K562 (cell line): ENCODE results near the gene ASS1. TPM values are rescaled to one million over a fixed set of nuclear protein-coding genes. Genes with fewer than 3 reads are reported as not detected.

Experiments used
- ATAC-seq: fragments of 200-7000 bp; cut with Tn5 transposase; 3 replicates; pipeline ENCODE4 v1.9.1; 2020; ENCODE audit warnings: moderate library complexity
- BruUV-seq: library from RNA; stranded (reverse); fragments of 400-500 nt; replicated peaks from 2 replicates; lab custom pipeline; 2021; lab: Mats Ljungman, UMichigan
- CTCF ChIA-PET: fragments of 300-600 bp; formaldehyde crosslinking; extraction: SDS; loops from one replicate; lab custom pipeline; 2021; ENCODE audit warnings: low intra/inter-chr PET ratio; lab: Yijun Ruan, JAX
- POLR2A ChIA-PET: fragments of 300-600, 350-650 bp; sonication (Branson Sonifier 250); formaldehyde crosslinking; extraction: SDS; loops from one replicate; lab custom pipeline; 2021; ENCODE audit warnings: antibody characterized with exemption, inconsistent platforms; lab: Yijun Ruan, JAX
- DNase-seq, 4 experiments: peaks; one replicate each; pipeline versions ENCODE4 v3.0.0 to v3.0.0-alpha.2; 2011 to 2018; ENCODE audit warnings: low spot score in 3 of 4, mixed read lengths in 3 of 4; ENCODE audit errors: extremely low read depth in 1 of 4
- FAIRE-seq: peaks from 2 replicates; lab custom pipeline; 2011; peaks lifted over from hg19 to GRCh38; lab: Jason Lieb, UNC
- H2AFZ ChIP-seq: 2 replicates; pipeline ENCODE4 v1.6.0; 2011; ENCODE audit warnings: low read depth, low read length, control low read depth, inconsistent platforms
- H3K27ac ChIP-seq: fragments of 200-600 bp; 3 replicates; pipeline ENCODE4 v1.8.0; 2011; ENCODE audit warnings: low read depth, mild to moderate bottlenecking, control low read depth, inconsistent platforms, low read length, moderate library complexity, mixed read lengths; ENCODE audit errors: extremely low read depth
- H3K27me3 ChIP-seq, 2 experiments: fragments of 300-600 bp in 1 of 2; 2 replicates in 1 of 2; 3 replicates in 1 of 2; pipeline versions ENCODE4 v1.6.0 to v1.8.0; 2011; ENCODE audit warnings: inconsistent platforms in 2 of 2, low read length in 2 of 2, mild to moderate bottlenecking in 1 of 2, mixed read lengths in 1 of 2, moderate library complexity in 1 of 2; ENCODE audit not compliant: control insufficient read depth in 2 of 2, insufficient read depth in 2 of 2
- H3K36me3 ChIP-seq: fragments of 300-600 bp; 3 replicates; pipeline ENCODE4 v1.8.0; 2011; ENCODE audit warnings: mild to moderate bottlenecking, low read length, inconsistent platforms; ENCODE audit not compliant: control insufficient read depth, insufficient read depth
- H3K4me1 ChIP-seq, 2 experiments: fragments of 200-600 bp in 1 of 2; replicated peaks in 1 of 2; 2 replicates in 1 of 2; 3 replicates in 1 of 2; pipeline versions ENCODE4 v1.5.1 to v1.8.0; 2011; ENCODE audit warnings: inconsistent platforms in 2 of 2, low read length in 2 of 2, mild to moderate bottlenecking in 1 of 2, mixed read lengths in 1 of 2, moderate library complexity in 1 of 2; ENCODE audit not compliant: control insufficient read depth in 2 of 2, insufficient read depth in 2 of 2
- H3K4me2 ChIP-seq: 2 replicates; pipeline ENCODE4 v1.6.1; 2011; ENCODE audit warnings: low read length, control low read depth, inconsistent platforms, mixed read lengths; ENCODE audit not compliant: insufficient read depth
- H3K4me3 ChIP-seq: fragments of 200-600 bp; sonication (generic), shearing (Covaris generic); 2 replicates; pipeline ENCODE4 v1.5.1; 2016; ENCODE audit warnings: control low read depth, inconsistent platforms
- H3K79me2 ChIP-seq: fragments of 200-600 bp; 3 replicates; pipeline ENCODE4 v1.8.0; 2011; ENCODE audit warnings: low read length, inconsistent platforms; ENCODE audit not compliant: control insufficient read depth, insufficient read depth
- H3K9ac ChIP-seq, 2 experiments: 2 replicates each; pipeline versions ENCODE4 v1.6.0 to v1.6.1; 2011; ENCODE audit warnings: low read depth in 2 of 2, low read length in 2 of 2, control low read depth in 1 of 2, inconsistent platforms in 1 of 2, mild to moderate bottlenecking in 1 of 2, mixed read lengths in 1 of 2; ENCODE audit not compliant: insufficient read depth in 1 of 2
- H3K9me1 ChIP-seq: one replicate; pipeline ENCODE4 v1.6.0; 2011; ENCODE audit warnings: inconsistent platforms, mild to moderate bottlenecking, low read length, moderate library complexity; ENCODE audit not compliant: control insufficient read depth, insufficient read depth
- H3K9me3 ChIP-seq: replicated peaks from 2 replicates; pipeline ENCODE4 v1.5.1; 2011; ENCODE audit warnings: low read depth, low read length, inconsistent platforms; ENCODE audit not compliant: control insufficient read depth, insufficient read depth
- H4K20me1 ChIP-seq: replicated peaks from 2 replicates; pipeline ENCODE4 v1.6.1; 2011; ENCODE audit warnings: low read length, inconsistent platforms, mixed read lengths; ENCODE audit not compliant: control insufficient read depth, insufficient read depth
- ZNF324 ChIP-seq: fragments of 250-450 bp; sonication (Bioruptor Pico); IDR thresholded peaks from 2 replicates; pipeline ENCODE4 v1.4.0; 2020; ENCODE audit warnings: mild to moderate bottlenecking
- WGBS: fragments of 100-300 bp; shearing (Covaris generic); methylation state at CpG from one replicate; pipeline ENCODE4 v1.1.6; 2016; ENCODE audit warnings: low coverage, mixed read lengths; ENCODE audit not compliant: insufficient coverage; ENCODE audit errors: missing lambda C conversion rate; 5-methylcytosine and 5-hydroxymethylcytosine counted together
- in situ Hi-C: fragments of 300-500 bp; cut with MboI; formaldehyde crosslinking; loops from 4 replicates; pipeline ENCODE4 v1.15.0; 2018; ENCODE audit warnings: inconsistent platforms, mixed read lengths
- intact Hi-C: fragments of 100-400 bp; cut with micrococcal nuclease; formaldehyde crosslinking; loops from 2 replicates; pipeline ENCODE4 v1.14.2; 2022
- polyA plus RNA-seq, 8 experiments: library from polyadenylated mRNA; depleted of rRNA in 4 of 8; stranded (reverse) in 5 of 8; unstranded in 3 of 8; fragments of >200 nt; fragmentation: Nextera tagmentation in 2 of 8; fragmentation: Illumina TruSeq in 1 of 8; extraction: Ambion mirVana in 2 of 8; extraction: Trizol in 1 of 8; gene quantifications; 2 replicates each; pipeline versions ENCODE4 v1.2.1 to v1.2.3, GENCODE V29; 2011 to 2014; ENCODE audit warnings: inconsistent platforms in 1 of 8, missing spikeins in 1 of 8
- total RNA-seq, 7 experiments: library from RNA; depleted of rRNA in 6 of 7; stranded (reverse); fragments of >200 nt in 6 of 7; fragmentation: Illumina TruSeq in 2 of 7; extraction: Trizol in 2 of 7; gene quantifications; 2 replicates each; pipeline versions ENCODE4 v1.2.1 to v1.2.3, GENCODE V29; 2011 to 2021; ENCODE audit warnings: low replicate concordance in 1 of 7
- TF ChIP-seq, protein P1 (sequence below): fragments of 250-450 bp; sonication (Bioruptor Pico); IDR thresholded peaks from 2 replicates; pipeline ENCODE4 v1.4.0; 2020

ASS1 gene
- total and polyA plus RNA-seq, 9 of the 15 experiments (the other 6 are each of a cell fraction or from before 2014, with no cell fraction given) = 1.5 to 5.7 (median 3.7) TPM

DNA sequence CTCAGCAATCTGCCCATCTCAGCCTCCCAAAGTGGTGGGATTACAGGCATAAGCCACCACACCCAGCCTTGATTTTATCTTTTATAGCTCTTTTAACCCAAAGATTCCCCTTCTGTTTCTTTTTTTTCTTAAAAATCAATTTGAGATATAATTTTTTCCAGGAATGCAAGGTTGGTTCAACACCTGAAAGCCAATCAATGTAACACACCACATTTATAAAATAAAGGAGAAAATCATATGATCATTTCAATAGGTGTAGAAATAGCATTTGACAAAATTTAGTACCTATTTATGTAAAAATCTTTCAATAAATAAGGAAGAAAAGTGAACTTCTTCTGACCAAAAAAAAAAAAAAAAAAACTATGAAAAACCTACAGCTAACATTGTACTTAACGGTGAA lies 3.7 kb upstream of the ASS1 start:
- H4K20me1 ChIP-seq = 0 out of 2 replicates have a peak, but pooled peaks cover 2% of the 10 kb centered on the region
- ChIA-PET POLR2A (no interaction called here), CTCF (no interaction called here)
- no peaks in the 10 kb centered on the region for H3K9me1 ChIP-seq
- FAIRE-seq (no peak), DNase-seq (no peak), ATAC-seq (no peak)
- peaks cover 5 to 12% of the 10 kb centered on the region in 2 experiments; a peak in 2 of 5 replicates for H3K27me3 ChIP-seq
- no peak overlapping the region for H3K9ac ChIP-seq
- in situ Hi-C loops (no loop called here), intact Hi-C loops (no loop called here)
- H2AFZ ChIP-seq = no peak overlapping the region
- no peak overlapping the region for H3K27ac ChIP-seq
- WGBS = 17% methylated on average over 1 of the region's 1 CpG
- BruUV-seq = no TSS peak
- peaks cover 9 to 16% of the 10 kb centered on the region in 2 experiments for H3K4me1 ChIP-seq
- no peaks in the 10 kb centered on the region; the same call in 1 of the 2 replicates for H3K9me3 ChIP-seq
- no peak overlapping the region for H3K4me3 ChIP-seq
- TF ChIP-seq, protein P1, sequence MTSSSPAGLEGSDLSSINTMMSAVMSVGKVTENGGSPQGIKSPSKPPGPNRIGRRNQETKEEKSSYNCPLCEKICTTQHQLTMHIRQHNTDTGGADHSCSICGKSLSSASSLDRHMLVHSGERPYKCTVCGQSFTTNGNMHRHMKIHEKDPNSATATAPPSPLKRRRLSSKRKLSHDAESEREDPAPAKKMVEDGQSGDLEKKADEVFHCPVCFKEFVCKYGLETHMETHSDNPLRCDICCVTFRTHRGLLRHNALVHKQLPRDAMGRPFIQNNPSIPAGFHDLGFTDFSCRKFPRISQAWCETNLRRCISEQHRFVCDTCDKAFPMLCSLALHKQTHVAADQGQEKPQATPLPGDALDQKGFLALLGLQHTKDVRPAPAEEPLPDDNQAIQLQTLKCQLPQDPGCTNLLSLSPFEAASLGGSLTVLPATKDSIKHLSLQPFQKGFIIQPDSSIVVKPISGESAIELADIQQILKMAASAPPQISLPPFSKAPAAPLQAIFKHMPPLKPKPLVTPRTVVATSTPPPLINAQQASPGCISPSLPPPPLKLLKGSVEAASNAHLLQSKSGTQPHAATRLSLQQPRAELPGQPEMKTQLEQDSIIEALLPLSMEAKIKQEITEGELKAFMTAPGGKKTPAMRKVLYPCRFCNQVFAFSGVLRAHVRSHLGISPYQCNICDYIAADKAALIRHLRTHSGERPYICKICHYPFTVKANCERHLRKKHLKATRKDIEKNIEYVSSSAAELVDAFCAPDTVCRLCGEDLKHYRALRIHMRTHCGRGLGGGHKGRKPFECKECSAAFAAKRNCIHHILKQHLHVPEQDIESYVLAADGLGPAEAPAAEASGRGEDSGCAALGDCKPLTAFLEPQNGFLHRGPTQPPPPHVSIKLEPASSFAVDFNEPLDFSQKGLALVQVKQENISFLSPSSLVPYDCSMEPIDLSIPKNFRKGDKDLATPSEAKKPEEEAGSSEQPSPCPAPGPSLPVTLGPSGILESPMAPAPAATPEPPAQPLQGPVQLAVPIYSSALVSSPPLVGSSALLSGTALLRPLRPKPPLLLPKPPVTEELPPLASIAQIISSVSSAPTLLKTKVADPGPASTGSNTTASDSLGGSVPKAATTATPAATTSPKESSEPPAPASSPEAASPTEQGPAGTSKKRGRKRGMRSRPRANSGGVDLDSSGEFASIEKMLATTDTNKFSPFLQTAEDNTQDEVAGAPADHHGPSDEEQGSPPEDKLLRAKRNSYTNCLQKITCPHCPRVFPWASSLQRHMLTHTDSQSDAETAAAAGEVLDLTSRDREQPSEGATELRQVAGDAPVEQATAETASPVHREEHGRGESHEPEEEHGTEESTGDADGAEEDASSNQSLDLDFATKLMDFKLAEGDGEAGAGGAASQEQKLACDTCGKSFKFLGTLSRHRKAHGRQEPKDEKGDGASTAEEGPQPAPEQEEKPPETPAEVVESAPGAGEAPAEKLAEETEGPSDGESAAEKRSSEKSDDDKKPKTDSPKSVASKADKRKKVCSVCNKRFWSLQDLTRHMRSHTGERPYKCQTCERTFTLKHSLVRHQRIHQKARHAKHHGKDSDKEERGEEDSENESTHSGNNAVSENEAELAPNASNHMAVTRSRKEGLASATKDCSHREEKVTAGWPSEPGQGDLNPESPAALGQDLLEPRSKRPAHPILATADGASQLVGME = no peak
- TF ChIP-seq ZNF324 (CRISPR knock-in tag) = peak; percentile 92
- H3K36me3 ChIP-seq = no peaks in the 10 kb centered on the region
- H3K79me2 ChIP-seq = no peaks in the 10 kb centered on the region
- H3K4me2 ChIP-seq = no peak overlapping the region
